Epithelial cell of umbilical artery (primary cell): ENCODE results near the gene CER1. TPM values are rescaled to one million over a fixed set of nuclear protein-coding genes. Genes with fewer than 3 reads are reported as not detected.

Source experiments
- total RNA-seq: library from RNA; depleted of rRNA; stranded (reverse); fragments of >200 nt; gene quantifications from 2 replicates; pipeline ENCODE4 v1.2.3, GENCODE V29; 2014

The CER1 gene, protein sequence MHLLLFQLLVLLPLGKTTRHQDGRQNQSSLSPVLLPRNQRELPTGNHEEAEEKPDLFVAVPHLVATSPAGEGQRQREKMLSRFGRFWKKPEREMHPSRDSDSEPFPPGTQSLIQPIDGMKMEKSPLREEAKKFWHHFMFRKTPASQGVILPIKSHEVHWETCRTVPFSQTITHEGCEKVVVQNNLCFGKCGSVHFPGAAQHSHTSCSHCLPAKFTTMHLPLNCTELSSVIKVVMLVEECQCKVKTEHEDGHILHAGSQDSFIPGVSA
- total RNA-seq: not detected in 2 replicates

GRCh38 chr9:14722391-14723035 is at the start of gene CER1:
Gene CER1 (minus strand): TSS chr9:14722733. CDS start chr9:14722672, 61 bp downstream.

GRCh38 chr9:14693251-14693861 is 29.2 kb downstream of the CER1 start, which contains the start of gene ZDHHC21:
Gene ZDHHC21 (minus strand): TSS chr9:14693432. CDS start chr9:14674340, 19,092 bp downstream.

Other genes starting within 250 kb of the CER1 start
- gene ZDHHC21, start 29.3 kb downstream of the CER1 start, total RNA-seq: 16.9 and 24.2 TPM in 2 replicates
- gene FREM1, start 187.7 kb upstream of the CER1 start, total RNA-seq: under 0.01 TPM in 2 replicates